GM21786 (cell line): Measurements from ENCODE around the gene ZNRF1.

Experiments used
- ATAC-seq: cut with Tn5 transposase; IDR thresholded peaks from one replicate; pipeline ENCODE4 v1.9.1; 2021; ENCODE audit not compliant: unreplicated experiment

ZNRF1 gene

GRCh38 chr16:75138636-75139035, 139.8 kb downstream of the ZNRF1 start:
- no peak for ATAC-seq

DNA sequence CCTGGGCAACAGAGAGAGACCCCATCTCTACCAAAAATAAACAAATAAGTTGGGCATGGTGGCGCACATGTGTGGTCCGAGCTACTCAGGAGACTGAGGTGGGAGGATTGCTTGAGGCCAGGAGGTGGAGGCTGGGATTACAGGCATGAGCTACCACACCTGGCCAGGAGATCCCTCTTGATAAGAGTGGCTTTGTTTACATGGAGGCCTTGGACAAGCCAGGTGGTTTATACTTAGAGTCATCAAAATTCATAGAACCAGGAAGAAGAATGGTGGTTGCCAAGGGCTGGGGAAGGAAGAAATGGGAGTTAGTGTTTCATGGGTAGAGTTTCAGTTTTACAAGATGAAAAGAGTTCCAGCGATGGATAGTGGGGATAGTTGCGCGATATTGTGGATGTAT, 140.7 kb downstream of the ZNRF1 start:
- ATAC-seq, result no peak

DNA sequence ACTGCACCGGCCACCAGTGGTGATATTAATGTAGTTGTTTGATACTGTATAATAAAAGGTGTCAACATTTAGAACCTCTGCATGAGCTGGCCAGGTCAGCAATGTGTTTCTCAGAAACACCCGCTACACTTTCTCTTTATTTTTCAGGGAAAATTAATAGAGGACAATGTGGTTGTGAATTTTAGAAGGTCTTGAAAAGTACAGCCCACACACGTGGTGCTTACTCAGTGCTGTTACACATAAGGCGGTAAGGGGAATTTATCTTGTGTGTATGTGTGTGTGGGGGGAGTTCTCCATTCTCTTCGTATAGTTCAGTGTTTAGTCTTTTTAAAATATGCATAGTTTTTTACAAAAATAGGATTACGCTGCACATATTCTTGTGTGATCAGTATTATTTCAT, 145.1 kb downstream of the ZNRF1 start:
- no peak for ATAC-seq

GRCh38 chr16:75147968-75148310, 149.1 kb downstream of the ZNRF1 start:
- ATAC-seq, result no peak

DNA sequence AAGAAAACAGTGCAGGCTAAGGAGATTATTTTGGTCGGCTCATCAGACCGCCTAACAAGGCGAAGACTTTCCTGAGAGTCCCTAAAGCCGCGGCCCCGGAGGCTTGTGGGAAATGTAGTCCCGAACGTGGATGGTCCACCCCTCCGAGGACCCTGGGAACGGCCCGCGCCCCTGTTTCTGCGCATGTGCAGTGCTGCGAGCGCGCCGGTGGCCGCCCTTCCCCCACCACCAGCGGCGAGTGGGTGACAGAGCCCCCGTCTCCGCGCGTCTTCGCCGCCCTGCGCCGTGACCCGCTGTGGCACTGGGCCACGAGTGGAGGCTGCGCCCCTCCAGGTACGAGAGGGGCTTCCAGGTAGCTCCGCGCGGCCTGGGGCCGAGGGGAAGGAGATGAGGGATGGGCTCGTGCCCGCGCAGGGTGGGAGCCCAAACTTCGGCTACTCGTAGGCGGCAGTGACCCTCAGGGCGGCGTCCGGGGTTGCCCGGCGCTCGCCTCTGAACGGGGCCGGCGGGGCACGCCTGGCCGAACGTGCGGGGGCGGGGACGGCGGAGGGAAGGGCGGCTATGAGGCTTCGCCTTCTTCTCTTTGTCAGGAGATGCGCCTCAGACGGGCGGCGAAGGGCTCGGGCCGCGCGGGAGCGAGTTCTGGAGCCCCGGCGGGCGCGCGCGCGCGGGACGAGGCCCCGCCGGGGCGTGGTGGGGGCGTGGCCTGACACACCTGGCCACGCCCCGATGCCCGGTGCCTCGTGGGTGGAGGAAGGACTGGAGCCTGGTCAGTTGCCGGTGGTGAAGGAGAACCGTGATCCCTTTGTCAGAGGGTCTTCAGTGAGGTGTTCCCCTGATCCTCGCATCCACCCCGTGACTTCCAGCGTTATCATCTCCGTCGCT, 149.7 kb downstream of the ZNRF1 start, which contains the start of gene ZFP1:
TSS of gene ZFP1 (plus strand) at position 214 of the 885 bp plus-strand sequence. CDS start 4,428 bp downstream, outside the sequence.
- peak; percentile 87 for ATAC-seq

GRCh38 chr16:75151798-75152197, 153.0 kb downstream of the ZNRF1 start:
- no peak for ATAC-seq

GRCh38 chr16:75152635-75153034, 153.8 kb downstream of the ZNRF1 start:
- ATAC-seq, result no peak

- no peak for ATAC-seq
Measured at GRCh38 chr16:75160386-75160785, 161.6 kb downstream of the ZNRF1 start.
